ENCODE measurements around the gene RAB3IP. TPM values are rescaled to one million over a fixed set of nuclear protein-coding genes. Genes with fewer than 3 reads are reported as not detected.
"Not testable (repeated sequence)": the region's sequence is repeated elsewhere in the genome, so short reads cannot be mapped to it uniquely, and the experiment has no call there.

The RAB3IP gene
- total and polyA plus RNA-seq, 10 of the 15 experiments (the other 5 are each of a cell fraction or from before 2014, with no cell fraction given): 18.8 to 53.6 (median 28.7) TPM

DNA sequence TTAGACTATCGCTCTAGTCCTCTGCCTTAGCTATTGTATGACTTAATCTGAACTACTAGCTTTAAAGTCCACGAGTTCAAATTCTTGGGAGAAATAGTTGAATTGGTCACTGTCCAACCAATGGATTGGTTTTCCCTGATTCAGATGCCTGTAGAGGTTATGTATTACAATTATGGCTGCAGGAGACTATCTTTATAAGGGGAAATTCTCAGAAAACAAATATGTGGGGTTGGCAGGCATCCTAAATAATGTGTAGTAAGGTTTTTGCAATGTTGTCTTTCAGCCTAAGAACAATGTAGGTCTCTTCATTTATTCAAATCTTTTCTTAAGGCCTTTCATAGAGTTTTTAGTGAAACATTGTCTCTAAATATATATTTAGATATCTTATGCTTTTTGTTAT is 113.3 kb downstream of the RAB3IP start (continued):
- TF ChIP-seq YBX1 (IDR thresholded peaks at IDR 0.05) (no peak), NR2C1 (IDR thresholded peaks at IDR 0.05) (no peak)
- TF ChIP-seq, protein P1, sequence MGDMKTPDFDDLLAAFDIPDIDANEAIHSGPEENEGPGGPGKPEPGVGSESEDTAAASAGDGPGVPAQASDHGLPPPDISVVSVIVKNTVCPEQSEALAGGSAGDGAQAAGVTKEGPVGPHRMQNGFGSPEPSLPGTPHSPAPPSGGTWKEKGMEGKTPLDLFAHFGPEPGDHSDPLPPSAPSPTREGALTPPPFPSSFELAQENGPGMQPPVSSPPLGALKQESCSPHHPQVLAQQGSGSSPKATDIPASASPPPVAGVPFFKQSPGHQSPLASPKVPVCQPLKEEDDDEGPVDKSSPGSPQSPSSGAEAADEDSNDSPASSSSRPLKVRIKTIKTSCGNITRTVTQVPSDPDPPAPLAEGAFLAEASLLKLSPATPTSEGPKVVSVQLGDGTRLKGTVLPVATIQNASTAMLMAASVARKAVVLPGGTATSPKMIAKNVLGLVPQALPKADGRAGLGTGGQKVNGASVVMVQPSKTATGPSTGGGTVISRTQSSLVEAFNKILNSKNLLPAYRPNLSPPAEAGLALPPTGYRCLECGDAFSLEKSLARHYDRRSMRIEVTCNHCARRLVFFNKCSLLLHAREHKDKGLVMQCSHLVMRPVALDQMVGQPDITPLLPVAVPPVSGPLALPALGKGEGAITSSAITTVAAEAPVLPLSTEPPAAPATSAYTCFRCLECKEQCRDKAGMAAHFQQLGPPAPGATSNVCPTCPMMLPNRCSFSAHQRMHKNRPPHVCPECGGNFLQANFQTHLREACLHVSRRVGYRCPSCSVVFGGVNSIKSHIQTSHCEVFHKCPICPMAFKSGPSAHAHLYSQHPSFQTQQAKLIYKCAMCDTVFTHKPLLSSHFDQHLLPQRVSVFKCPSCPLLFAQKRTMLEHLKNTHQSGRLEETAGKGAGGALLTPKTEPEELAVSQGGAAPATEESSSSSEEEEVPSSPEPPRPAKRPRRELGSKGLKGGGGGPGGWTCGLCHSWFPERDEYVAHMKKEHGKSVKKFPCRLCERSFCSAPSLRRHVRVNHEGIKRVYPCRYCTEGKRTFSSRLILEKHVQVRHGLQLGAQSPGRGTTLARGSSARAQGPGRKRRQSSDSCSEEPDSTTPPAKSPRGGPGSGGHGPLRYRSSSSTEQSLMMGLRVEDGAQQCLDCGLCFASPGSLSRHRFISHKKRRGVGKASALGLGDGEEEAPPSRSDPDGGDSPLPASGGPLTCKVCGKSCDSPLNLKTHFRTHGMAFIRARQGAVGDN (IDR thresholded peaks at IDR 0.05): no peak

DNA sequence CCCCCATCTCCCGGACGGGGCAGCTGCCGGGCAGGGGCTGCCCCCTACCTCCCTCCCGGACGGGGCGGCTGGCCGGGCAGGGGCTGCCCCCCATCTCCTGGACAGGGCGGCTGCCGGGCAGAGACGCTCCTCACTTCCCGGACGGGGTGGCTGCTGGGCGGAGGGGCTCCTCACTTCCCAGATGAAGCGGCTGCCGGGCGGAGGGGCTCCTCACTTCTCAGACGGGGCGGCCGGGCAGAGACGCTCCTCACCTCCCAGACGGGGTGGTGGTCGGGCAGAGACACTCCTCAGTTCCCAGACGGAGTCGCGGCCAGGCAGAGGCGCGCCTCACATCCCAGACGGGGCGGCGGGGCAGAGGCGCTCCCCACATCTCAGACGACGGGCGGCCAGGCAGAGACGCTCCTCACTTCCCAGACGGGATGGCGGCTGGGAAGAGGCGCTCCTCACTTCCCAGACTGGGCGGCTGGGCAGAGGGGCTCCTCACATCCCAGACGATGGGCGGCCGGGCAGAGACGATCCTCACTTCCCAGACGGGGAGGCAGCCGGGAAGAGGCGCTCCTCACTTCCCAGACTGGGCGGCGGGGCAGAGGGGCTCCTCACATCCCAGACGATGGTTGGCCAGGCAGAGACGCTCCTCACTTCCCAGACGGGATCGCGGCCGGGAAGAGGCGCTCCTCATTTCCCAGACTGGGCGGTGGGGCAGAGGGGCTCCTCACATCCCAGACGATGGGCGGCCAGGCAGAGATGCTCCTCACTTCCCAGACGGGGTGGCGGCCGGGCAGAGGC is 114.7 kb downstream of the RAB3IP start:
- FAIRE-seq; SMC1A ChIA-PET (ENCODE audit: uncharacterized antibody, unreplicated experiment); ATAC-seq: not testable (repeated sequence)

More for the DNA sequence above, 114.7 kb downstream of the RAB3IP start:
- DNase-seq (ENCODE audit: low read depth, low spot score); BruUV-seq (replicated peaks); H3K9ac ChIP-seq (ENCODE audit: control insufficient read depth, insufficient read depth, low read length); H3K4me2 ChIP-seq (ENCODE audit: control insufficient read depth, insufficient read depth); intact Hi-C loops (cut with micrococcal nuclease; ENCODE audit: unreplicated experiment); H2AFZ ChIP-seq (ENCODE audit: control insufficient read depth, low read depth, low read length); H3K36me3 ChIP-seq (ENCODE audit: control insufficient read depth in 2 of 2, insufficient read depth in 2 of 2, low read length in 1 of 2); H3K4me3 ChIP-seq; RAD21 ChIA-PET (ENCODE audit: unreplicated experiment); H3K27ac ChIP-seq (ENCODE audit: control insufficient read depth, insufficient read depth); CTCF ChIA-PET; in situ Hi-C loops (cut with MboI); H3K9me3 ChIP-seq (replicated peaks; ENCODE audit: control insufficient read depth, insufficient read depth, low read length); POLR2A ChIA-PET; H3K27me3 ChIP-seq (replicated peaks in 1 of 2; ENCODE audit: control insufficient read depth in 2 of 2, insufficient read depth in 2 of 2, low read length in 1 of 2); H3K79me2 ChIP-seq (ENCODE audit: control insufficient read depth, insufficient read depth, low read length); H4K20me1 ChIP-seq (ENCODE audit: control insufficient read depth, insufficient read depth); H3K4me1 ChIP-seq (ENCODE audit: control insufficient read depth, insufficient read depth, low read length): not testable (repeated sequence)
- 94% methylated on average over 44 of the region's 61 CpGs for WGBS (ENCODE audit: insufficient coverage, insufficient replicate concordance, low lambda C conversion rate, missing lambda C conversion rate)
